HG03108 (cell line): ENCODE data around the gene PROSER3.
"Not testable (repeated sequence)": the region's sequence is repeated elsewhere in the genome, so short reads cannot be mapped to it uniquely, and the experiment has no call there.

Source experiments
- ATAC-seq: cut with Tn5 transposase; IDR thresholded peaks from one replicate; pipeline ENCODE4 v1.9.1; 2021; ENCODE audit warnings: moderate library complexity; ENCODE audit not compliant: unreplicated experiment

PROSER3 gene

GRCh38 chr19:35789978-35790944 is 32.3 kb downstream of the PROSER3 start:
- ATAC-seq = no peak

GRCh38 chr19:35790981-35791813 is 33.2 kb downstream of the PROSER3 start:
- no peak for ATAC-seq

GRCh38 chr19:35791814-35792279 is 33.9 kb downstream of the PROSER3 start:
- no peak for ATAC-seq

GRCh38 chr19:35792312-35792711 is 34.3 kb downstream of the PROSER3 start:
- no peak for ATAC-seq

- ATAC-seq = no peak
Observed at GRCh38 chr19:35792888-35793287, 34.9 kb downstream of the PROSER3 start.

- no peak for ATAC-seq
Observed at GRCh38 chr19:35793381-35794165, 35.6 kb downstream of the PROSER3 start.

- not testable (repeated sequence) for ATAC-seq
Observed at GRCh38 chr19:35795564-35795963, 37.6 kb downstream of the PROSER3 start.

GRCh38 chr19:35796645-35797542 is 38.9 kb downstream of the PROSER3 start:
- no peak for ATAC-seq

- no peak for ATAC-seq
Observed at GRCh38 chr19:35797663-35798062, 39.7 kb downstream of the PROSER3 start.

- no peak for ATAC-seq
Observed at GRCh38 chr19:35801828-35802227, 43.9 kb downstream of the PROSER3 start.

GRCh38 chr19:35805526-35806102 is 47.6 kb downstream of the PROSER3 start:
- ATAC-seq = no peak

- ATAC-seq = no peak
Observed at GRCh38 chr19:35806597-35806996, 48.6 kb downstream of the PROSER3 start.

GRCh38 chr19:35807633-35808032 is 49.7 kb downstream of the PROSER3 start:
- no peak for ATAC-seq

- ATAC-seq = no peak
Observed at GRCh38 chr19:35811317-35812219, 53.6 kb downstream of the PROSER3 start.

GRCh38 chr19:35812220-35813042 is 54.5 kb downstream of the PROSER3 start, which contains the start of gene PRODH2:
PRODH2 (minus strand) TSS chr19:35812845; CDS start chr19:35812805, 40 bp downstream.
- ATAC-seq = no peak

GRCh38 chr19:35813043-35813890 is 55.3 kb downstream of the PROSER3 start:
- ATAC-seq = no peak
